HepG2 (cell line): ENCODE results near the gene NKAIN4. TPM values are rescaled to one million over a fixed set of nuclear protein-coding genes. Genes with fewer than 3 reads are reported as not detected.

Source experiments
- ATAC-seq: fragments of 200-7000 bp; cut with Tn5 transposase; 3 replicates; pipeline ENCODE4 v1.9.1; 2020; ENCODE audit warnings: mild to moderate bottlenecking, moderate library complexity
- BruUV-seq: library from RNA; stranded (reverse); fragments of 400-500 nt; replicated peaks from 2 replicates; lab custom pipeline; 2021; lab: Mats Ljungman, UMichigan
- CTCF ChIA-PET: fragments of 300-600 bp; formaldehyde crosslinking; extraction: SDS; loops from one replicate; lab custom pipeline; 2021; ENCODE audit warnings: low total read pairs, inconsistent platforms, low intra/inter-chr PET ratio; lab: Yijun Ruan, JAX
- POLR2A ChIA-PET: fragments of 350-600 bp; sonication (Branson Sonifier 250); formaldehyde crosslinking; loops from one replicate; lab custom pipeline; 2020; ENCODE audit warnings: antibody characterized with exemption, inconsistent platforms; lab: Yijun Ruan, JAX
- DNase-seq: peaks from one replicate; pipeline ENCODE4 v3.0.0-alpha.2; 2015; ENCODE audit warnings: low spot score
- FAIRE-seq: peaks from 3 replicates; lab custom pipeline; 2011; peaks lifted over from hg19 to GRCh38; lab: Jason Lieb, UNC
- H2AFZ ChIP-seq: one replicate; pipeline ENCODE4 v1.6.1; 2011; ENCODE audit warnings: low read length, inconsistent platforms
- H3K27ac ChIP-seq: fragments of 300-600 bp; 3 replicates; pipeline ENCODE4 v1.8.0; 2011; ENCODE audit warnings: mixed run types, mild to moderate bottlenecking, mixed read lengths, low read length, inconsistent platforms; ENCODE audit not compliant: insufficient read depth; ENCODE audit errors: extremely low read length
- H3K27me3 ChIP-seq, 2 experiments: fragments of 200-600 bp in 1 of 2; 2 replicates in 1 of 2; 3 replicates in 1 of 2; pipeline versions ENCODE4 v1.6.0 to v1.8.0; 2011; ENCODE audit warnings: low read length in 2 of 2, mild to moderate bottlenecking in 2 of 2, moderate library complexity in 2 of 2, inconsistent platforms in 1 of 2; ENCODE audit not compliant: insufficient read depth in 2 of 2, control insufficient read depth in 1 of 2
- H3K36me3 ChIP-seq, 2 experiments: fragments of 200-600 bp in 1 of 2; replicated peaks in 1 of 2; 2 replicates in 1 of 2; 3 replicates in 1 of 2; pipeline versions ENCODE4 v1.5.1 to v1.8.0; 2011; ENCODE audit warnings: low read length in 2 of 2, inconsistent platforms in 1 of 2; ENCODE audit not compliant: insufficient read depth in 2 of 2, control insufficient read depth in 1 of 2
- H3K4me1 ChIP-seq: 2 replicates; pipeline ENCODE4 v1.5.1; 2012; ENCODE audit warnings: low read length, inconsistent platforms; ENCODE audit not compliant: insufficient read depth
- H3K4me2 ChIP-seq: 2 replicates; pipeline ENCODE4 v1.6.0; 2011; ENCODE audit warnings: low read depth, low read length, inconsistent platforms
- H3K4me3 ChIP-seq, 3 experiments: fragments of 200-600 bp in 1 of 3; sonication (generic), shearing (Covaris generic) in 1 of 3; replicated peaks in 1 of 3; 2 replicates each; pipeline ENCODE4 v1.5.1; 2011 to 2016; ENCODE audit warnings: low read length in 3 of 3, inconsistent platforms in 2 of 3, low read depth in 2 of 3, mild to moderate bottlenecking in 2 of 3, control low read depth in 1 of 3, mixed read lengths in 1 of 3; ENCODE audit not compliant: insufficient read depth in 1 of 3
- H3K79me2 ChIP-seq: one replicate; pipeline ENCODE4 v1.6.1; 2011; ENCODE audit warnings: low read length, inconsistent platforms; ENCODE audit not compliant: insufficient read depth
- H3K9ac ChIP-seq: 2 replicates; pipeline ENCODE4 v1.6.0; 2011; ENCODE audit warnings: mild to moderate bottlenecking, low read depth, low read length, inconsistent platforms; ENCODE audit not compliant: insufficient read depth
- H3K9me3 ChIP-seq: 2 replicates; pipeline ENCODE4 v1.5.1; 2012; ENCODE audit warnings: mild to moderate bottlenecking, low read length
- H4K20me1 ChIP-seq: 2 replicates; pipeline ENCODE4 v1.6.0; 2011; ENCODE audit warnings: inconsistent platforms, mild to moderate bottlenecking, low read length, moderate library complexity; ENCODE audit not compliant: insufficient read depth
- AGO2 ChIP-seq: fragments of 200-400 bp; formaldehyde crosslinking; optimal IDR thresholded peaks from 2 replicates; pipeline ENCODE3; 2017; ENCODE audit warnings: mild to moderate bottlenecking, low read depth, low read length, moderate library complexity
- FOSL1 ChIP-seq: sonication (generic); formaldehyde crosslinking; IDR thresholded peaks from 2 replicates; pipeline ENCODE4 v1.9.0; 2021; ENCODE audit warnings: missing genetic modification reagents, borderline replicate concordance
- FOXK1 ChIP-seq: sonication (generic); formaldehyde crosslinking; IDR thresholded peaks from 2 replicates; pipeline ENCODE4 v1.4.0; 2020; ENCODE audit warnings: low read depth, missing genetic modification reagents, borderline replicate concordance
- MED8 ChIP-seq: sonication (generic); formaldehyde crosslinking; IDR thresholded peaks from 2 replicates; pipeline ENCODE4 v1.8.1; 2023; ENCODE audit warnings: mild to moderate bottlenecking, missing genetic modification reagents; ENCODE audit not compliant: insufficient replicate concordance
- NR2C2 ChIP-seq: sonication (generic); formaldehyde crosslinking; IDR thresholded peaks from 2 replicates; pipeline ENCODE4 v1.4.0; 2020; ENCODE audit warnings: missing genetic modification reagents, mild to moderate bottlenecking, moderate library complexity, borderline replicate concordance
- NR2F1 ChIP-seq, 2 experiments: fragments of 450-650 bp in 1 of 2; formaldehyde crosslinking in 1 of 2; IDR thresholded peaks; 2 replicates each; pipeline versions ENCODE4 v1.5.0 to v1.6.1; 2016 to 2020; ENCODE audit warnings: mild to moderate bottlenecking in 1 of 2, missing compliant biosample characterization in 1 of 2, missing genetic modification reagents in 1 of 2, moderate library complexity in 1 of 2
- POLR2A ChIP-seq, 2 experiments: IDR thresholded peaks; 2 replicates each; pipeline ENCODE4 v1.6.1; 2011; ENCODE audit warnings: low read depth in 2 of 2, low read length in 2 of 2, mild to moderate bottlenecking in 1 of 2, moderate library complexity in 1 of 2; ENCODE audit not compliant: insufficient read depth in 1 of 2
- ZC3H13 ChIP-seq: sonication (generic); formaldehyde crosslinking; IDR thresholded peaks from 2 replicates; pipeline ENCODE4 v1.8.1; 2023; ENCODE audit warnings: mild to moderate bottlenecking, missing genetic modification reagents, moderate library complexity
- ZFP82 ChIP-seq: sonication (generic); formaldehyde crosslinking; IDR thresholded peaks from 2 replicates; pipeline ENCODE4 v1.5.1; 2020; ENCODE audit warnings: mild to moderate bottlenecking, missing genetic modification reagents, borderline replicate concordance
- ZNF24 ChIP-seq: fragments of 450-650 bp; IDR thresholded peaks from 2 replicates; pipeline ENCODE4 v1.6.1; 2017; ENCODE audit warnings: antibody characterized with exemption, mild to moderate bottlenecking
- ZNF331 ChIP-seq: sonication (generic); formaldehyde crosslinking; IDR thresholded peaks from 2 replicates; pipeline ENCODE4 v1.4.0; 2020; ENCODE audit warnings: missing genetic modification reagents
- ZNF558 ChIP-seq: sonication (generic); formaldehyde crosslinking; IDR thresholded peaks from 2 replicates; pipeline ENCODE4 v1.9.0; 2022; ENCODE audit warnings: mild to moderate bottlenecking, missing genetic modification reagents, borderline replicate concordance
- WGBS: methylation state at CpG from one replicate; pipeline ENCODE4 v1.1.6; 2017; ENCODE audit warnings: low lambda C conversion rate; 5-methylcytosine and 5-hydroxymethylcytosine counted together
- in situ Hi-C: cut with HindIII; loops from 2 replicates; pipeline ENCODE4 v1.10.0; 2017; ENCODE audit warnings: low pct_unique_long_range_greater_than_20kb; ENCODE audit not compliant: extremely low pct_ligation_motif_present
- intact Hi-C: fragments of 100-400 bp; cut with micrococcal nuclease; formaldehyde crosslinking; loops from one replicate; pipeline ENCODE4 v1.10.0; 2022; ENCODE audit not compliant: unreplicated experiment
- polyA plus RNA-seq, 8 experiments: library from polyadenylated mRNA; depleted of rRNA in 3 of 8; stranded (reverse) in 7 of 8; unstranded in 1 of 8; fragments of >200 nt; fragmentation: Illumina TruSeq in 4 of 8; extraction: Trizol in 4 of 8; gene quantifications; 2 replicates each; pipeline versions ENCODE4 v1.2.1 to v1.2.3, GENCODE V29; 2011 to 2016; ENCODE audit warnings: low read depth in 4 of 8, missing spikeins in 1 of 8, mixed read lengths in 1 of 8; ENCODE audit not compliant: insufficient read depth in 1 of 8
- total RNA-seq, 5 experiments: library from RNA; depleted of rRNA; stranded (reverse); fragments of >200 nt; fragmentation: Illumina TruSeq; extraction: Trizol; gene quantifications; 2 replicates each; pipeline ENCODE4 v1.2.3, GENCODE V29; 2016; ENCODE audit warnings: low read depth in 1 of 5
- TF ChIP-seq, protein P1 (sequence below): sonication (generic); formaldehyde crosslinking; IDR thresholded peaks from 2 replicates; pipeline ENCODE4 v1.5.1; 2020; ENCODE audit warnings: missing genetic modification reagents, mild to moderate bottlenecking, borderline replicate concordance
- TF ChIP-seq, protein P2 (sequence below): sonication (generic); formaldehyde crosslinking; IDR thresholded peaks from 2 replicates; pipeline ENCODE4 v1.4.0; 2020; ENCODE audit warnings: mild to moderate bottlenecking, missing genetic modification reagents, borderline replicate concordance
- TF ChIP-seq, protein P3 (sequence below): sonication (generic); formaldehyde crosslinking; IDR thresholded peaks from 2 replicates; pipeline ENCODE4 v1.8.0; 2022; ENCODE audit warnings: low read depth, missing genetic modification reagents

NKAIN4 gene
- total and polyA plus RNA-seq, 2 of the 13 experiments (the other 11 are each of a cell fraction or from before 2014, with no cell fraction given), result not detected

DNA sequence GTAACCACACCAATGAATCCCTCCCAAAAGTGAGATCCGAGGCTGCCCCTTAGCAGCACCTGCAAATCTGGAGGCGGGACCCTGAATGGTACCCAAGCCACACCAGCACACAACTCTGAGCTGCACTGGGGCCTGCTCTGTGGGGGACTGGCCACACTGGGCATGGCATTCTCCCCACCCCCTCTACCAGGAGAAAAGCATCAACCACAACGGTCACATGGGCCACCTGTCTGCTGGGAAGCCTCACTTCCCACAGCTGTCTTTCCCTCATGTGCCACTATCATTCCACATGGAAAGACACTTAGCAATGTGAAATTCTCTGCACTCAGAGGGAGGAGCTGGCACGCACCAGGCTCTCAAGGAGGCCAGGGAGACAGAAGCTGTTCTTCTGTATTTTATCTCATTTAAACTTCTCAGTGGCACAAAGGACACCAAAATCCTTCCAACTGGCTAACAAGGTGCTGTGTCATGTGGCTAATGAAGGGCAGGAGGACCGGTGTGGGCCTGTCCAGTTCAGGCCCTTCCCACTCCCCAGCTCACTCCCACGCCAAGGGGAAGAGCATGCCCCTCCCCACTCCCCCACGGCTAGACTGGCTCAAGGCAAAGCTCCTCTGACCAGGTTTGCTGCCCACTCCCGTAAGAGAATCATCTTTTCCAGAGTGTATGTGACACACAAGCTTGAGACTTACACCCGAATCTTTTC, 57.3 kb downstream of the NKAIN4 start:
- 93% methylated on average over 9 of the region's 9 CpGs for WGBS
- in situ Hi-C loops (no loop called here), intact Hi-C loops (no loop called here)
- Histone ChIP-seq H3K4me1 (peaks cover 30% of the 10 kb centered on the region), H3K36me3 (peaks cover 33 to 57% of the 10 kb centered on the region in 2 experiments), H3K4me2 (no peak overlapping the region), H3K27me3 (no peaks in the 10 kb centered on the region), H3K79me2 (peaks cover 45% of the 10 kb centered on the region), H4K20me1 (peaks cover 64% of the 10 kb centered on the region), H3K4me3 (no peak overlapping the region), H3K9ac (no peak overlapping the region), H2AFZ (no peak overlapping the region), H3K9me3 (no peaks in the 10 kb centered on the region), H3K27ac (no peak overlapping the region)
- POLR2A ChIA-PET, result no interaction called here
- FAIRE-seq, result no peak
- DNase-seq, result no peak
- CTCF ChIA-PET, result no interaction called here
- no peak; the same call in 1 of the 3 replicates for ATAC-seq
- no TSS peak for BruUV-seq
- no peak for TF ChIP-seq NR2F1 (CRISPR knock-in tag; IDR thresholded peaks at IDR 0.05)
- TF ChIP-seq ZNF24, result no peak
- TF ChIP-seq POLR2A (IDR thresholded peaks at IDR 0.05; ENCODE audit: insufficient read depth in 1 of 2, low read depth in 2 of 2, low read length in 2 of 2), result 0 out of 4 replicates have a peak, but pooled peaks of 1 of the 2 experiments have one; percentile 21
- TF ChIP-seq, protein P1, sequence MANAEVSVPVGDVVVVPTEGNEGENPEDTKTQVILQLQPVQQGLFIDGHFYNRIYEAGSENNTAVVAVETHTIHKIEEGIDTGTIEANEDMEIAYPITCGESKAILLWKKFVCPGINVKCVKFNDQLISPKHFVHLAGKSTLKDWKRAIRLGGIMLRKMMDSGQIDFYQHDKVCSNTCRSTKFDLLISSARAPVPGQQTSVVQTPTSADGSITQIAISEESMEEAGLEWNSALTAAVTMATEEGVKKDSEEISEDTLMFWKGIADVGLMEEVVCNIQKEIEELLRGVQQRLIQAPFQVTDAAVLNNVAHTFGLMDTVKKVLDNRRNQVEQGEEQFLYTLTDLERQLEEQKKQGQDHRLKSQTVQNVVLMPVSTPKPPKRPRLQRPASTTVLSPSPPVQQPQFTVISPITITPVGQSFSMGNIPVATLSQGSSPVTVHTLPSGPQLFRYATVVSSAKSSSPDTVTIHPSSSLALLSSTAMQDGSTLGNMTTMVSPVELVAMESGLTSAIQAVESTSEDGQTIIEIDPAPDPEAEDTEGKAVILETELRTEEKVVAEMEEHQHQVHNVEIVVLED, result no peak
- TF ChIP-seq ZFP82 (CRISPR knock-in tag), result no peak
- TF ChIP-seq ZNF558 (CRISPR knock-in tag), result 0 out of 2 replicates have a peak, but pooled peaks have one; percentile 10
- TF ChIP-seq, protein P2, sequence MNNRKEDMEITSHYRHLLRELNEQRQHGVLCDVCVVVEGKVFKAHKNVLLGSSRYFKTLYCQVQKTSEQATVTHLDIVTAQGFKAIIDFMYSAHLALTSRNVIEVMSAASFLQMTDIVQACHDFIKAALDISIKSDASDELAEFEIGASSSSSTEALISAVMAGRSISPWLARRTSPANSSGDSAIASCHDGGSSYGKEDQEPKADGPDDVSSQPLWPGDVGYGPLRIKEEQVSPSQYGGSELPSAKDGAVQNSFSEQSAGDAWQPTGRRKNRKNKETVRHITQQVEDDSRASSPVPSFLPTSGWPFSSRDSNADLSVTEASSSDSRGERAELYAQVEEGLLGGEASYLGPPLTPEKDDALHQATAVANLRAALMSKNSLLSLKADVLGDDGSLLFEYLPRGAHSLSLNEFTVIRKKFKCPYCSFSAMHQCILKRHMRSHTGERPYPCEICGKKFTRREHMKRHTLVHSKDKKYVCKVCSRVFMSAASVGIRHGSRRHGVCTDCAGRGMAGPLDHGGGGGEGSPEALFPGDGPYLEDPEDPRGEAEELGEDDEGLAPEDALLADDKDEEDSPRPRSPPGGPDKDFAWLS (CRISPR knock-in tag), result no peak
- TF ChIP-seq, protein P3, sequence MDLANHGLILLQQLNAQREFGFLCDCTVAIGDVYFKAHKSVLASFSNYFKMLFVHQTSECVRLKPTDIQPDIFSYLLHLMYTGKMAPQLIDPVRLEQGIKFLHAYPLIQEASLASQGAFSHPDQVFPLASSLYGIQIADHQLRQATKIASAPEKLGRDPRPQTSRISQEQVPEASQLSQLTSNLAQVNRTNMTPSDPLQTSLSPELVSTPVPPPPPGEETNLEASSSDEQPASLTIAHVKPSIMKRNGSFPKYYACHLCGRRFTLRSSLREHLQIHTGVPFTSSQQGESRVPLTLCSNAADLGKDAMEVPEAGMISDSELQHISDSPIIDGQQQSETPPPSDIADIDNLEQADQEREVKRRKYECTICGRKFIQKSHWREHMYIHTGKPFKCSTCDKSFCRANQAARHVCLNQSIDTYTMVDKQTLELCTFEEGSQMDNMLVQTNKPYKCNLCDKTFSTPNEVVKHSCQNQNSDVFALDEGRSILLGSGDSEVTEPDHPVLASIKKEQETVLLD (CRISPR knock-in tag), result no peak
- peak; percentile 38 for TF ChIP-seq AGO2
- no peak for TF ChIP-seq MED8 (CRISPR knock-in tag)
- TF ChIP-seq ZC3H13 (CRISPR knock-in tag), result 0 out of 2 replicates have a peak, but pooled peaks have one; percentile 42
- no peak for TF ChIP-seq FOXK1 (CRISPR knock-in tag)
- TF ChIP-seq FOSL1 (CRISPR knock-in tag), result no peak
- TF ChIP-seq ZNF331 (CRISPR knock-in tag), result no peak
- TF ChIP-seq NR2C2 (CRISPR knock-in tag), result no peak
